Measurements from ENCODE around the gene CCDC102A.

CCDC102A gene

GRCh38 chr16:57518520-57518919 is 17.9 kb downstream of the CCDC102A start:
- no peak for DNase-seq (ENCODE audit: low read depth)

GRCh38 chr16:57517397-57518367 is 18.7 kb downstream of the CCDC102A start:
- no peak for DNase-seq (ENCODE audit: low read depth)

GRCh38 chr16:57516773-57517172 is 19.6 kb downstream of the CCDC102A start:
- no peak for DNase-seq (ENCODE audit: low read depth)

- no peak for DNase-seq (ENCODE audit: low read depth)
Measured at GRCh38 chr16:57516176-57516725, 20.1 kb downstream of the CCDC102A start.

- DNase-seq (ENCODE audit: low read depth) = no peak
Measured at GRCh38 chr16:57514791-57515600, 21.4 kb downstream of the CCDC102A start.

- DNase-seq (ENCODE audit: low read depth) = no peak
Measured at GRCh38 chr16:57514371-57514770, 22.0 kb downstream of the CCDC102A start.

- DNase-seq (ENCODE audit: low read depth) = no peak
Measured at GRCh38 chr16:57513371-57514102, 22.8 kb downstream of the CCDC102A start.

- DNase-seq (ENCODE audit: low read depth) = no peak
Measured at GRCh38 chr16:57512296-57513001, 23.9 kb downstream of the CCDC102A start.

GRCh38 chr16:57510016-57510871 is 26.1 kb downstream of the CCDC102A start:
- no peak for DNase-seq (ENCODE audit: low read depth)

- no peak for DNase-seq (ENCODE audit: low read depth)
Measured at GRCh38 chr16:57509231-57509923, 27.0 kb downstream of the CCDC102A start.

GRCh38 chr16:57508035-57508425 is 28.3 kb downstream of the CCDC102A start:
- no peak for DNase-seq (ENCODE audit: low read depth)

GRCh38 chr16:57507136-57508034 is 29.0 kb downstream of the CCDC102A start:
- DNase-seq (ENCODE audit: low read depth) = no peak

GRCh38 chr16:57505169-57505568 is 31.2 kb downstream of the CCDC102A start:
- DNase-seq (ENCODE audit: low read depth) = no peak

GRCh38 chr16:57504491-57504890 is 31.9 kb downstream of the CCDC102A start:
- no peak for DNase-seq (ENCODE audit: low read depth)

- DNase-seq (ENCODE audit: low read depth) = no peak
Measured at GRCh38 chr16:57504001-57504400, 32.4 kb downstream of the CCDC102A start.

GRCh38 chr16:57503366-57503765 is 33.0 kb downstream of the CCDC102A start:
- DNase-seq (ENCODE audit: low read depth) = no peak

- DNase-seq (ENCODE audit: low read depth) = no peak
Measured at GRCh38 chr16:57502048-57502775, 34.2 kb downstream of the CCDC102A start.

- no peak for DNase-seq (ENCODE audit: low read depth)
Measured at GRCh38 chr16:57501492-57501891, 34.9 kb downstream of the CCDC102A start.

All from HS-5 (cell line).